Endothelial cell of umbilical vein (primary cell): ENCODE measurements around the gene MEAK7. TPM values are rescaled to one million over a fixed set of nuclear protein-coding genes. Genes with fewer than 3 reads are reported as not detected.

Source experiments
- BruUV-seq: library from RNA; stranded (reverse); fragments of 400-500 nt; replicated peaks from 2 replicates; lab custom pipeline; 2021; lab: Mats Ljungman, UMichigan
- CTCF ChIA-PET: fragments of 300-600, 350-600 bp; sonication (Branson Sonifier 250); formaldehyde crosslinking; loops from one replicate; lab custom pipeline; 2021; ENCODE audit warnings: antibody characterized with exemption, inconsistent platforms; lab: Charles Lee
- POLR2A ChIA-PET: fragments of 300-600, 350-600 bp; sonication (Branson Sonifier 250); formaldehyde crosslinking; loops from one replicate; lab custom pipeline; 2021; ENCODE audit warnings: antibody characterized with exemption, inconsistent platforms; lab: Charles Lee
- DNase-seq: peaks from one replicate; pipeline ENCODE4 v3.0.0-alpha.2; 2011; ENCODE audit warnings: low read depth, low spot score
- FAIRE-seq: peaks from 2 replicates; lab custom pipeline; 2011; peaks lifted over from hg19 to GRCh38; lab: Jason Lieb, UNC
- H2AFZ ChIP-seq: 2 replicates; pipeline ENCODE4 v1.6.0; 2012; ENCODE audit warnings: low read depth, low read length, control low read depth, inconsistent platforms
- H3K27ac ChIP-seq: 2 replicates; pipeline ENCODE4 v1.5.1; 2011; ENCODE audit warnings: low read depth, mild to moderate bottlenecking, control low read depth, low read length, moderate library complexity; ENCODE audit not compliant: insufficient read depth
- H3K27me3 ChIP-seq, 2 experiments: 2 replicates each; pipeline versions ENCODE4 v1.6.0 to v1.6.1; 2011; ENCODE audit warnings: low read length in 2 of 2, mixed read lengths in 1 of 2; ENCODE audit not compliant: control insufficient read depth in 2 of 2, insufficient read depth in 2 of 2
- H3K36me3 ChIP-seq, 2 experiments: 2 replicates in 1 of 2; 3 replicates in 1 of 2; pipeline ENCODE4 v1.5.1; 2011; ENCODE audit warnings: low read length in 2 of 2, mild to moderate bottlenecking in 1 of 2, moderate library complexity in 1 of 2; ENCODE audit not compliant: control insufficient read depth in 2 of 2, insufficient read depth in 2 of 2; ENCODE audit errors: extremely low read depth in 1 of 2
- H3K4me1 ChIP-seq: 3 replicates; pipeline ENCODE4 v1.5.1; 2011; ENCODE audit warnings: mild to moderate bottlenecking, low read length; ENCODE audit not compliant: control insufficient read depth, insufficient read depth; ENCODE audit errors: extremely low read depth
- H3K4me2 ChIP-seq: 2 replicates; pipeline ENCODE4 v1.6.1; 2011; ENCODE audit warnings: low read length, control low read depth, mixed read lengths; ENCODE audit not compliant: insufficient read depth
- H3K4me3 ChIP-seq, 3 experiments: fragments of 200-600 bp in 1 of 3; sonication (generic), shearing (Covaris generic) in 1 of 3; replicated peaks in 1 of 3; 2 replicates each; pipeline ENCODE4 v1.5.1; 2011 to 2016; ENCODE audit warnings: control low read depth in 3 of 3, low read length in 3 of 3, mild to moderate bottlenecking in 2 of 3, inconsistent platforms in 1 of 3, low read depth in 1 of 3, moderate library complexity in 1 of 3; ENCODE audit not compliant: insufficient read depth in 1 of 3
- H3K79me2 ChIP-seq: 2 replicates; pipeline ENCODE4 v1.6.0; 2012; ENCODE audit warnings: low read length, inconsistent platforms; ENCODE audit not compliant: control insufficient read depth, insufficient read depth
- H3K9ac ChIP-seq: replicated peaks from 2 replicates; pipeline ENCODE3; 2011; ENCODE audit warnings: low read length, control low read depth; ENCODE audit not compliant: insufficient read depth; ENCODE audit errors: extremely low read depth
- H3K9me1 ChIP-seq: replicated peaks from 3 replicates; pipeline ENCODE4 v1.6.0; 2011; ENCODE audit warnings: mild to moderate bottlenecking, low read length; ENCODE audit not compliant: control insufficient read depth, insufficient read depth; ENCODE audit errors: extremely low read depth
- H3K9me3 ChIP-seq: replicated peaks from 2 replicates; pipeline ENCODE4 v1.5.1; 2012; ENCODE audit warnings: low read length, inconsistent platforms; ENCODE audit not compliant: control insufficient read depth, insufficient read depth
- H4K20me1 ChIP-seq: replicated peaks from 2 replicates; pipeline ENCODE3; 2011; ENCODE audit warnings: mild to moderate bottlenecking, low read length; ENCODE audit not compliant: control insufficient read depth, insufficient read depth; ENCODE audit errors: extremely low read depth
- EZH2 ChIP-seq: IDR thresholded peaks from 2 replicates; pipeline ENCODE4 v1.6.1; 2012; ENCODE audit warnings: borderline replicate concordance, low read depth, mild to moderate bottlenecking, moderate library complexity, low read length, inconsistent platforms; ENCODE audit not compliant: severe bottlenecking
- FOS ChIP-seq: IDR thresholded peaks from 2 replicates; pipeline ENCODE4 v1.6.1; 2011; ENCODE audit warnings: mild to moderate bottlenecking, low read length, moderate library complexity, borderline replicate concordance; ENCODE audit not compliant: insufficient read depth
- GATA2 ChIP-seq: IDR thresholded peaks from 2 replicates; pipeline ENCODE4 v1.7.0; 2011; ENCODE audit warnings: low read depth, mild to moderate bottlenecking, moderate library complexity, mixed read lengths, low read length; ENCODE audit not compliant: insufficient read length, insufficient read depth
- JUN ChIP-seq: IDR thresholded peaks from 2 replicates; pipeline ENCODE4 v1.6.1; 2011; ENCODE audit warnings: borderline replicate concordance, low read depth; ENCODE audit not compliant: insufficient read length, insufficient read depth
- MAX ChIP-seq: IDR thresholded peaks from 2 replicates; pipeline ENCODE4 v1.6.1; 2011; ENCODE audit not compliant: insufficient read depth, insufficient read length
- MYC ChIP-seq: IDR thresholded peaks from one replicate; pipeline ENCODE4 v1.6.1; 2011; ENCODE audit warnings: mild to moderate bottlenecking, low read depth, low read length
- POLR2A ChIP-seq: IDR thresholded peaks from 2 replicates; pipeline ENCODE4 v1.6.1; 2012; ENCODE audit warnings: low read depth, mild to moderate bottlenecking, control low read depth, low read length
- POLR2AphosphoS5 ChIP-seq: IDR thresholded peaks from 2 replicates; pipeline ENCODE4 v1.6.1; 2012; ENCODE audit warnings: low read depth, mild to moderate bottlenecking, control low read depth, low read length, moderate library complexity; ENCODE audit not compliant: insufficient read depth
- dilution Hi-C: fragments of 300-500 bp; cut with MboI; formaldehyde crosslinking; loops from one replicate; pipeline ENCODE4 v1.15.0; 2019; ENCODE audit warnings: low sequenced_read_pairs; ENCODE audit not compliant: extremely low pct_ligation_motif_present
- intact Hi-C: fragments of 100-400 bp; cut with micrococcal nuclease; formaldehyde crosslinking; loops from one replicate; pipeline ENCODE4 v1.10.0; 2022
- polyA plus RNA-seq, 4 experiments: library from polyadenylated mRNA; depleted of rRNA in 3 of 4; stranded (reverse) in 3 of 4; unstranded in 1 of 4; fragments of >200 nt; gene quantifications; 2 replicates each; pipeline versions ENCODE4 v1.2.1 to v1.2.3, GENCODE V29; 2011 to 2012; ENCODE audit warnings: missing spikeins in 1 of 4
- total RNA-seq: library from RNA; stranded (reverse); gene quantifications from 2 replicates; pipeline ENCODE4 v1.2.3, GENCODE V29; 2021
- TF ChIP-seq, protein P1 (sequence below), 2 donors: IDR thresholded peaks; 1 replicate in 1 of 2; 2 replicates in 1 of 2; pipeline ENCODE4 v1.5.1; 2011; ENCODE audit warnings: low read length in 2 of 2, mild to moderate bottlenecking in 2 of 2, moderate library complexity in 2 of 2, control low read depth in 1 of 2, inconsistent platforms in 1 of 2, low read depth in 1 of 2; ENCODE audit not compliant: insufficient read depth in 1 of 2; ENCODE audit errors: extremely low read depth in 1 of 2

Gene MEAK7
- total and polyA plus RNA-seq, 2 donors (not counting 3 experiments of a cell fraction or from before 2014, with no cell fraction given): 16.2 to 22.7 TPM

GRCh38 chr16:84519855-84520254 lies 15.4 kb upstream of the MEAK7 start:
- H3K4me1 ChIP-seq: no peaks in the 10 kb centered on the region
- H3K9me1 ChIP-seq: no peaks in the 10 kb centered on the region
- DNase-seq (no peak), FAIRE-seq (no peak)
- TF ChIP-seq POLR2AphosphoS5 (no peak), POLR2A (no peak), JUN (no peak), MYC (no peak), EZH2 (no peak), FOS (no peak), MAX (no peak), GATA2 (no peak)
- TF ChIP-seq, protein P1, sequence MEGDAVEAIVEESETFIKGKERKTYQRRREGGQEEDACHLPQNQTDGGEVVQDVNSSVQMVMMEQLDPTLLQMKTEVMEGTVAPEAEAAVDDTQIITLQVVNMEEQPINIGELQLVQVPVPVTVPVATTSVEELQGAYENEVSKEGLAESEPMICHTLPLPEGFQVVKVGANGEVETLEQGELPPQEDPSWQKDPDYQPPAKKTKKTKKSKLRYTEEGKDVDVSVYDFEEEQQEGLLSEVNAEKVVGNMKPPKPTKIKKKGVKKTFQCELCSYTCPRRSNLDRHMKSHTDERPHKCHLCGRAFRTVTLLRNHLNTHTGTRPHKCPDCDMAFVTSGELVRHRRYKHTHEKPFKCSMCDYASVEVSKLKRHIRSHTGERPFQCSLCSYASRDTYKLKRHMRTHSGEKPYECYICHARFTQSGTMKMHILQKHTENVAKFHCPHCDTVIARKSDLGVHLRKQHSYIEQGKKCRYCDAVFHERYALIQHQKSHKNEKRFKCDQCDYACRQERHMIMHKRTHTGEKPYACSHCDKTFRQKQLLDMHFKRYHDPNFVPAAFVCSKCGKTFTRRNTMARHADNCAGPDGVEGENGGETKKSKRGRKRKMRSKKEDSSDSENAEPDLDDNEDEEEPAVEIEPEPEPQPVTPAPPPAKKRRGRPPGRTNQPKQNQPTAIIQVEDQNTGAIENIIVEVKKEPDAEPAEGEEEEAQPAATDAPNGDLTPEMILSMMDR (IDR thresholded peaks at IDR 0.05; ENCODE audit: extremely low read depth in 1 of 2, insufficient read depth in 1 of 2, low read depth in 1 of 2, low read length in 2 of 2): no peak
- intact Hi-C loops (loop anchor here (10.0 kb wide), 1 partner anchor 435 kb away; no protein-coding TSS in a partner anchor), dilution Hi-C loops (loop anchor here (25.0 kb wide), 1 partner anchor 92 kb away; the partner anchor contains the start of gene COTL1)
- H3K27ac ChIP-seq: no peak overlapping the region
- no TSS peak for BruUV-seq
- H3K9me3 ChIP-seq: no peaks in the 10 kb centered on the region
- POLR2A ChIA-PET: interaction anchor here (1.0 kb wide), 1 partner anchor 98 kb away, joined by 3 read pairs; the partner anchor contains the start of gene COTL1
- H4K20me1 ChIP-seq: no peaks in the 10 kb centered on the region
- no peak overlapping the region for H2AFZ ChIP-seq
- no peaks in the 10 kb centered on the region for H3K27me3 ChIP-seq
- CTCF ChIA-PET: interaction anchor here (0.7 to 14.0 kb wide), 6 partner anchors 8 to 243 kb away, joined by 3 to 73 read pairs (median 6); partner anchors contain the start of gene MEAK7
- no peaks in the 10 kb centered on the region for H3K79me2 ChIP-seq
- H3K4me2 ChIP-seq: no peak overlapping the region
- H3K36me3 ChIP-seq: no peaks in the 10 kb centered on the region
- no peak overlapping the region for H3K4me3 ChIP-seq
- H3K9ac ChIP-seq: no peak overlapping the region
